ENCODE measurements around the gene CH25H.

GRCh38 chr10:89224739-89225443 is 17.8 kb upstream of the CH25H start:
- peak in 3 of 6 experiments; percentile 8 to 17 (median 13) for TF ChIP-seq CTCF (IDR thresholded peaks at IDR 0.05)
- no peak for TF ChIP-seq POLR2A (IDR thresholded peaks at IDR 0.05)
